Cardiac muscle cell (in vitro differentiated cells and primary cell): ENCODE results near the gene PLEKHM2. TPM values are rescaled to one million over a fixed set of nuclear protein-coding genes. Genes with fewer than 3 reads are reported as not detected.

Experiments used
- DNase-seq, 2 donors: peaks; one replicate each; pipeline versions ENCODE4 v3.0.0 to v3.0.0-alpha.2; 2010 to 2017; ENCODE audit warnings: low read depth in 1 of 2, low spot score in 1 of 2
- H3K27ac ChIP-seq: fragments of 200-600 bp; sonication (generic); 2 replicates; pipeline ENCODE4 v1.5.1; 2016
- H3K27me3 ChIP-seq: fragments of 200-600 bp; sonication (generic); 2 replicates; pipeline ENCODE4 v1.6.0; 2016; ENCODE audit warnings: control low read depth
- H3K36me3 ChIP-seq: fragments of 200-600 bp; sonication (generic); 2 replicates; pipeline ENCODE4 v1.5.1; 2016; ENCODE audit warnings: control low read depth
- H3K4me1 ChIP-seq: fragments of 200-600 bp; sonication (generic); 2 replicates; pipeline ENCODE4 v1.8.1; 2017; ENCODE audit warnings: low read depth, mild to moderate bottlenecking, mixed run types
- H3K4me3 ChIP-seq: fragments of 200-600 bp; sonication (generic); 2 replicates; pipeline ENCODE4 v1.5.1; 2016; ENCODE audit warnings: mild to moderate bottlenecking
- H3K9me3 ChIP-seq: fragments of 200-600 bp; sonication (generic); 2 replicates; pipeline ENCODE4 v1.5.1; 2017; ENCODE audit warnings: low read depth, mild to moderate bottlenecking, control low read depth
- CTCF ChIP-seq: IDR thresholded peaks from 2 replicates; pipeline ENCODE4 v1.5.1; 2012; ENCODE audit warnings: low read depth, mild to moderate bottlenecking, low read length
- polyA plus RNA-seq: library from polyadenylated mRNA; unstranded; fragments of >200 nt; fragmentation: Nextera tagmentation; extraction: Ambion mirVana; gene quantifications from 2 replicates; pipeline ENCODE4 v1.2.1, GENCODE V29; 2016
- total RNA-seq: library from RNA; depleted of rRNA; stranded (reverse); fragments of >200 nt; gene quantifications from 2 replicates; pipeline ENCODE4 v1.2.3, GENCODE V29; 2016

Gene PLEKHM2
- total and polyA plus RNA-seq, 2 experiments from 2014 or later: 56.8 to 99.8 TPM

GRCh38 chr1:15744122-15744679, 60.1 kb downstream of the PLEKHM2 start:
- Histone ChIP-seq H3K4me3 (no peak overlapping the region), H3K4me1 (peaks cover 12% of the 10 kb centered on the region), H3K27me3 (no peaks in the 10 kb centered on the region), H3K36me3 (no peaks in the 10 kb centered on the region), H3K27ac (no peak overlapping the region), H3K9me3 (no peaks in the 10 kb centered on the region)
- DNase-seq: no peak
- no peak for TF ChIP-seq CTCF

- peaks cover 12% of the 10 kb centered on the region for H3K4me1 ChIP-seq
- DNase-seq: peak in 1 of 2 donors; percentile 75
- H3K9me3 ChIP-seq: no peaks in the 10 kb centered on the region
- no peak for TF ChIP-seq CTCF
- no peaks in the 10 kb centered on the region for H3K27me3 ChIP-seq
- no peaks in the 10 kb centered on the region for H3K36me3 ChIP-seq
- H3K4me3 ChIP-seq: no peak overlapping the region
- H3K27ac ChIP-seq: peak overlapping the region; percentile 78
Observed at GRCh38 chr1:15747378-15747777, 63.3 kb downstream of the PLEKHM2 start.

GRCh38 chr1:15748264-15748663, 64.1 kb downstream of the PLEKHM2 start:
- Histone ChIP-seq H3K36me3 (no peaks in the 10 kb centered on the region), H3K9me3 (no peaks in the 10 kb centered on the region), H3K27ac (peak overlapping the region; percentile 78), H3K27me3 (no peaks in the 10 kb centered on the region), H3K4me3 (no peak overlapping the region), H3K4me1 (peaks cover 12% of the 10 kb centered on the region)
- TF ChIP-seq CTCF: no peak
- DNase-seq: no peak

GRCh38 chr1:15748690-15749398, 64.7 kb downstream of the PLEKHM2 start:
- Histone ChIP-seq H3K27ac (no peak overlapping the region), H3K27me3 (no peaks in the 10 kb centered on the region), H3K9me3 (no peaks in the 10 kb centered on the region), H3K36me3 (no peaks in the 10 kb centered on the region), H3K4me3 (no peak overlapping the region), H3K4me1 (peaks cover 12% of the 10 kb centered on the region)
- no peak for DNase-seq
- TF ChIP-seq CTCF: no peak

- H3K4me1 ChIP-seq: peaks cover 12% of the 10 kb centered on the region
- H3K4me3 ChIP-seq: no peak overlapping the region
- H3K27ac ChIP-seq: no peak overlapping the region
- H3K36me3 ChIP-seq: no peaks in the 10 kb centered on the region
- no peaks in the 10 kb centered on the region for H3K27me3 ChIP-seq
- TF ChIP-seq CTCF: no peak
- no peaks in the 10 kb centered on the region for H3K9me3 ChIP-seq
- DNase-seq: peak in 1 of 2 donors; percentile 63
Observed at GRCh38 chr1:15749399-15750291, 65.5 kb downstream of the PLEKHM2 start.
